Bronchial epithelial cell (primary cell): ENCODE measurements around the gene ZCCHC14. TPM values are rescaled to one million over a fixed set of nuclear protein-coding genes. Genes with fewer than 3 reads are reported as not detected.

Experiments used
- DNase-seq: peaks from one replicate; pipeline ENCODE4 v3.0.0-alpha.2; 2010; ENCODE audit warnings: low read depth
- FAIRE-seq: peaks from 2 replicates; lab custom pipeline; 2011; peaks lifted over from hg19 to GRCh38; lab: Jason Lieb, UNC
- H3K27me3 ChIP-seq: 2 replicates; pipeline ENCODE4 v1.5.1; 2011; ENCODE audit warnings: low read length; ENCODE audit not compliant: control insufficient read depth, insufficient read depth
- H3K36me3 ChIP-seq: 2 replicates; pipeline ENCODE4 v1.5.1; 2011; ENCODE audit warnings: low read length; ENCODE audit not compliant: control insufficient read depth, insufficient read depth
- H3K4me3 ChIP-seq: 2 replicates; pipeline ENCODE4 v1.5.1; 2011; ENCODE audit warnings: mild to moderate bottlenecking, low read depth, low read length, control low read depth
- CTCF ChIP-seq: IDR thresholded peaks from 2 replicates; pipeline ENCODE4 v1.5.1; 2011; ENCODE audit warnings: mild to moderate bottlenecking, moderate library complexity, low read length, control low read depth, inconsistent platforms; ENCODE audit not compliant: insufficient read depth, severe bottlenecking
- total RNA-seq: library from RNA; depleted of rRNA; stranded (reverse); fragments of >200 nt; gene quantifications from 2 replicates; pipeline ENCODE4 v1.2.1, GENCODE V29; 2014

Gene ZCCHC14
- total RNA-seq, 1 donor from 2014 or later, result 2.9 TPM

DNA sequence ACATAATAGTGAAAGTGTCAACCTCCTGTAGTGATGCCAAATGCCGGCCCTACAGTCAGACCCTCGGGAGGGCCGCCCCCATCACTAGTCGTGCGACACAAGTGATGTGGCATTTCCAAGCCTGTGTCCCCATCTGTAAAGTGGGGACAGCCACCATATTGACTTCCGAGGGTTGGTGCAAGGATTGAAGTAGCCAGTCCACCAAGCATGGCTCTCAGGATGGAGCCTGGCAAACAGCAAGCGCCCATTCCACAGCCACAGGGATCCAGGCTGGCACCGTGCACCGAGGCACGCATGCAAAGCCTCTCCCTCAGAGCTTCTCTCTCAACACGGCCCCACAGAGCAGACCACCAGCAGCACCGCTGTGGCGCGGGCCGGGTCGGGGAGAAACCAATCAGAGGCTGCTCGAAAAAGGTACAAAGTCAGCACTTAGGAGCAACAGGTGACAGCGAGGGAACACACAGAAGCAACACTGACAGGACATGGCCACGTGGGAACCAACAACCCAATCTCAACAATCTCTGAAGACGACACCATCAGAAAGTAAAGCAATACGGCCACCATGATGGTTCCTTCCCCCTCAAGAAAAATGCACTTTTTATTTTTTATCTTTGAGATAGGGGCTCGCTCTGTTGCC lies 20.6 kb downstream of the ZCCHC14 start:
- no peak for TF ChIP-seq CTCF
- H3K4me3 ChIP-seq, result no peak overlapping the region

DNA sequence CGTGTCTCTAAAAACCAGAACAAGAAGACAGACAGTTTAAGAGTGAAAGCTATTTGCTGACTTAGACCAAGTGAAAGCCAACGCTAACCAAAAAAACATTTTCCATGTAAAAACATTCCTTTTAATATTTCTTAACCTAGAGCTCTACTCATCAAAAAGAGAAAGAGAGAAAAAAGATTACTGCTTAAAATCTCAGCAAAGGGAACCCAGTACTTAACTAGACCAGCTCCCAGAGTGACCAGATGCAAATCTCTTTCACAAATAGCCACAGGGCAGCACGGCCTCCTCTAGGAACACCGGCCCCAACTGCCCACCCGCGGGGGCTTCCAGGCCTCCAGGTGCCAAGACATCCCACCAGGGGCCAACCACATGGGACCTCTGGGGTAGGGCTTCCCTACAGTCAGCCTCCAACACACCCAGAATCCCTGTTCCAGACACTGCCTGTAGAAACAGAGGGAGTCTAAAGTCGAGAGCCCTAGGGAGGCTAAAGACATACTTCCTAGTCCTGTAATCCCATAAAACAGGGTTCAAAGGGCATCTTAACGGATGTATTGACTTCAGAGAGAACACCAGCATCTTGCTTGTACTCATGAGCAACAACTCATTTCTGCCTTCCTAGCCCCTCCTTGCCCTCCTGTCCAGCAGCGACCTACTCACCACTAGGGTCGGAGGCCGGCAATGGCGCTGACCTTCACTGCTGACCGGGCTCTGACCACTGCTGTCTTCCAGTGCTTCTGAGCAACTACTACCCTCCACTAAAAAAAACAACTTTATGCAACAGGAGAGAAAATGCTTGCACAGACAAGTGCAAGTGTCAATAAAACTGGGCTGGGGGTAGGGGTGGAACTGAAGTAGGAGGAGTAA lies 21.3 kb downstream of the ZCCHC14 start:
- no peak for FAIRE-seq
- no peak for TF ChIP-seq CTCF

More for the DNA sequence above, 20.6 kb downstream of the ZCCHC14 start:
- H3K27me3 ChIP-seq, result no peaks in the 10 kb centered on the region
- FAIRE-seq (no peak), DNase-seq (no peak)
- no peaks in the 10 kb centered on the region for H3K36me3 ChIP-seq

DNA sequence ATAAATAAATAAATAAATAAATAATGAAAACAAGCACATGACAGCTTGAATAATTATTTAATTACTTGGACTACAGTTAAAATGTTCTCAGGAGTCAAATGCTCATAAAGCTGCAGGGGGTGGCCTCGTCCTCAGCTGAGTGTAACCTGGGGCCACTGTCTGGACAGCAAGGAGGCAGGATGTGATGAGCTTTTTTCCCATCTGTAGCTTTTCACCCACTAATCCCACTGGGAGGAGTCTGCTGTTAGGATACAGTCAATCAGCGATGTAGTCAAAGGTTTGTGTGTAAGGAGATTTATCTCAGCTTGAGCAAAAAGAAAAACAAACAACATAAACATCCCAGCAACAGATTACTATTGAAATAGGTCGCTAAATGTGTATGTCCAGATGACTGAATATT lies 22.5 kb downstream of the ZCCHC14 start:
- DNase-seq, result no peak
- no peak overlapping the region for H3K4me3 ChIP-seq
- TF ChIP-seq CTCF, result no peak
- no peaks in the 10 kb centered on the region for H3K36me3 ChIP-seq
- H3K27me3 ChIP-seq, result no peaks in the 10 kb centered on the region
- FAIRE-seq, result no peak

More for the DNA sequence above, 21.3 kb downstream of the ZCCHC14 start:
- Histone ChIP-seq H3K27me3 (no peaks in the 10 kb centered on the region), H3K4me3 (no peak overlapping the region), H3K36me3 (no peaks in the 10 kb centered on the region)
- no peak for DNase-seq

DNA sequence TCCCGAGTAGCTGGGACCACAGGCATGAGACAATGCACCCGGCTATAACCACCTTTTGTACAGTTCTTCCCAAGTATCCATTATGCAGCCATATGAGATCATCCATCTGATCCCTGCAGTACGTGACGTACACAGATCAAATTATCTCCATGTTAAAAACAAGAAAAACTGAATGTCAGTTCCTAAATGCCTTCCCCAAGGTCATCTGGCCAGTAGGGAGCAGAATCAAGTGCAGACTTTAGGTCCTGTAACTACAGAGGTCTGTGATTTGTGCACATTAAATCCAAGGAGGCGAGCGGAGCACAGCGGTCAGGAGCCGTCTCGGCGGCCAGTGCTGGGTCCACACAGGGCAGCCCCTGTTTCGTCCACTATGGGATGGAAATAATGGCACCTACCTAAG lies 23.7 kb downstream of the ZCCHC14 start:
- no peak for TF ChIP-seq CTCF
- Histone ChIP-seq H3K36me3 (no peaks in the 10 kb centered on the region), H3K27me3 (no peaks in the 10 kb centered on the region), H3K4me3 (no peak overlapping the region)
- no peak for FAIRE-seq
- no peak for DNase-seq

- DNase-seq (no peak), FAIRE-seq (no peak)
- no peak for TF ChIP-seq CTCF
- no peak overlapping the region for H3K4me3 ChIP-seq
- no peaks in the 10 kb centered on the region for H3K36me3 ChIP-seq
- H3K27me3 ChIP-seq, result no peaks in the 10 kb centered on the region
Observed at GRCh38 chr16:87468550-87468949, 24.3 kb downstream of the ZCCHC14 start.
